T-helper 22 cell (primary cell): ENCODE measurements around the gene RRP1.

Source experiments
- DNase-seq: peaks from one replicate; pipeline ENCODE4 v3.0.0-alpha.2; 2020; ENCODE audit warnings: low read depth

RRP1 gene

DNA sequence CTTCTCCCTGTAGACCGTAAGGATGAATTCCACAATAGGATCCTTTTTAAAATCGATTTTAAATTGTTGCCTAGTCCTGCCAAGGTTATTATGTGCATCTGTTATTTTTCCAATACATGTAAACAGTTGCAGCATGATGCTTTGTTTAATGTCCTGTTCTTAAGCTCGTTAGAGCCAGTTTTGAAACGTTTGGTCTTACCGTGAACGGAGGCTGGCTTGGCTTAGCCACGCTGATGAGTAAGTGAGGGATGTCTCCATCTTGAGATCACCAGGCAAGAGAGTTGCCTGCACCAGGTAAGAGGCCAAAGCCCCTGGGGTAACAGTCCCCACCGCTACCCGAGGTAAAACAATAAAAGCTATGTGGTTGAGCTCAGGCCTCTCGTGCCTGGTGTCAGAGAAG is 30.6 kb upstream of the RRP1 start:
- DNase-seq, result no peak

DNA sequence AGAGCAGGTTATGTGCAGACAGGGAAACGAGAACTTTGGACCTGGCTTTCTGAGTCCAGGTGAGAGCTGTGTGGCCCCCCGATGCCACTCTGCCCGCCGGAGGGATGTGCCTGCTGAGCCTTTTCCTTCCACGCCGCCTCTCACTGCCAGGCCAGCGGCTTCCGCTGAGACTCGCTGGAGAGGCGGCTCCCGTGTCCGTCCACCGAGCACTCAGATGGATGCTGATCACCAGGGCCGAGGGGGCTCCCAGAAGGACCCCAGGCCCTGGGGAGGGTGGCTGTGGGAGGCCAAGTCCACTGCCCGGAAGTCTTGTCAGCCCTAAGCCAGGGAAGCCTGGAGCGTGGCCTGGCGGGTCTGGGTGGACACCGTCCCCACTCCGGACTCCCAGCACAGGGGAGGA is 29.7 kb upstream of the RRP1 start:
- DNase-seq, result no peak

DNA sequence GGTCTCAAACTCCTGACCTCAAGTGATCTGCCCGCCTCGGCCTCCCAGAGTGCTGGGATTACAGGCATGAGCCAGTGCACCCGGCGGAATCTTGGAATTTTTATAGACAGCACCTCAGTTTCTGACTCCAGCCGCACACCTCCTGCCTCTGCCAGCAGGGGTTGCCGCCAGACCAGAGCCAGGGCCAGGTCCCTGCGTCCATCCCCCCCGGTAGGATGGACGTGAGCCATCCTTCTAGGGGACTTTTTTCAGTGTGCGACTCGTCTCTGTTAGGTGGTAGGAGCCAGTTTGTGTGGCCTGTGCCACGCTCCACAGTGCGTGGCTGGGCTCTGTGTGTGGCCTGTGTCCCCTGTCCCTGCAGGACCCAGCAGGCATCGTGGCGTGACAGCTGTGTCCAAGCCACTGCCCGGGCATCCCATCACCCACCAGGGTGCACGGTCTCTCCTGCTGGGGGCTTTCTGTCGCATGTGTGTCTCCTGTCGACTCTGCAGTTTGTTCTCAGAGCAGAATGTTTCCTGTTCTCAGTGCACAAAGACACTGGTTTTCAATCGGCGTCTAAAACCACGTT is 28.9 kb upstream of the RRP1 start:
- no peak for DNase-seq

DNA sequence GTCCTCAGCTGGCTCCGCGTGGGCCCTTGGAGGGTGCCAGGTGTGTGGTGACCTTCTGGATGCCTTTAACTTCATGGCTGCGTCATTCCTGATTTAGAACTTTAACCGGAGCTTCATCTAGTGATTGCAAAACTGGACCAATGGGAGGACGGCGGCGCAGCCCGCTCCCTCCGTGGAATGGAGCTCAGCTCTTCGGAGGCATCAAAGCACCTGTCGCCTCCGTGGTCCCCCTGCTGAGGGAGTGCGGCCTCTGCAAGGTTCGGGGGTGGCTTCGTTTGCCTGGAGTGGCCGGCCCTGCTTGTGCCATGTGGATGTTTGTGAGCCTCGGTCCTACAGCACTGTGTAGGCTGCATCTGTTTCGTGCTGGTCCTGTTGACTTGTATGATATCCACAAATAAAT is 27.5 kb upstream of the RRP1 start:
- DNase-seq, result no peak

DNA sequence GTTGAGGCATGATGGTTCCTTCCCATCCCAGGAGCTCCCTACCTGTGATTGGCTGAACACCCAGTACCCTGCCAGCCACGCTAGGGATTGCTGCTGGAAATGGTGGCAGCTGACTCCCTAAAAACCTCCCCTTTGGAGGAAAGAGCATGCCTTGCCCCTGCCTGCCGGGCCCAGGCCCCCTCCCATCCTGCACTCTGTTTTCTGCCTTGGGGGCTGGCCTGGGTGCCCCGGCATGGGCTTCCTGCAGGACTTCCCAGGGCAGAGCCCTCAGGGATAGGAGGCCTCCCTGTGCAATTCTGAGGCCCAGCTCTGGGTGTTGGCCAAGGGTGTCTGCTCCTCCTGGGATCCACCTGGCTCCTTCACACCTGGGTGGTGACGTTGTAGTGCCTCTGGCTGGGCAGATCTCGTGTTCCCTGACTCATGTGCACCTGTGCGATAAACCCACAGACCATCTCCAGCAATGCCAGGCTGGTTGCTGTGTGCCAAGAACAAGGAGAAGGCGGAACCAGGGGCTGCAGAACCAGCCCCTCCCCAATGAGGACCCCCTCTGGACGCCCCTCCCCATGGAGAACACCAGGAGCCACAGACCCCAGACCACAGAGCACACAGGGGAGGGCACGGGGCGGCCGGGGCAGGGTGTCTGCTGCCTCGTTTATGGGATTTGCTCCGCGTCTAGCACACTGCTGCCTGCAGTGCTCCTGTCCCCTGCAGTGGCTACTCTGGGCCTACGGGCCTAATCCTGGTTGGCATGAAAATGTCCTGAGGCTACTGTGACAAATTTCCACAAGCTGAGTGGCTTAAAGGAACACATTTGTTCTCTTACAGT is 26.9 kb upstream of the RRP1 start:
- no peak for DNase-seq

DNA sequence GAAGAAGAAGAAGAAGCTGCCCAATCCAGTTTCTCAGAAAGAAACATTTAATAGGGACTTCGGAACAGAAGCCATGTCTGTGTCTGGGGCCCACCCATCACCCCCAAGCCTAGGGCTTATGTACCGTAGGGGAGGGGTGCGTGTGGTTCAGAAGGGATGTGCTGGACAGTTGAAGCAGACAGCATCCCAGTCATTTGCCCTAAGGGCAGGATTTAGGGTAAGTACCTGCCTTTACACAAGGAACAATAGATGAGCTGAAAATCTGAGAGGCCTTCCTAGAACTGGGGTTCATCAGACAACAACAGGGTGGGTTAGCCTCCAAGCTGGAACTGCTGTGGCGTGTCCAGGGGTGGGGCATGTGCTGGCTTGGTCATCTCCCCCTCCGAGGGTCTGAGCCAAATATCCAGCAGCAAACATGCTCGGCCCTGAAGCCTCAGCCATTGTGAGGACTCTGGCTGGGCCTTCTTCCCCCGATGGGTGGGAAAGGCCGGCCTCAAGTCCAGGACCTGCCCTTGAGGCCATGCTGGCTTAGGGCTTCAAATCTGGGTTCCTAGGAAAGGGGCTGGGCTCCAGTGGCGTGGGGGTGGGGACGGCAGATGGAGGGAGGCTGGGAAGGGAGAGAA is 25.4 kb upstream of the RRP1 start:
- no peak for DNase-seq

DNA sequence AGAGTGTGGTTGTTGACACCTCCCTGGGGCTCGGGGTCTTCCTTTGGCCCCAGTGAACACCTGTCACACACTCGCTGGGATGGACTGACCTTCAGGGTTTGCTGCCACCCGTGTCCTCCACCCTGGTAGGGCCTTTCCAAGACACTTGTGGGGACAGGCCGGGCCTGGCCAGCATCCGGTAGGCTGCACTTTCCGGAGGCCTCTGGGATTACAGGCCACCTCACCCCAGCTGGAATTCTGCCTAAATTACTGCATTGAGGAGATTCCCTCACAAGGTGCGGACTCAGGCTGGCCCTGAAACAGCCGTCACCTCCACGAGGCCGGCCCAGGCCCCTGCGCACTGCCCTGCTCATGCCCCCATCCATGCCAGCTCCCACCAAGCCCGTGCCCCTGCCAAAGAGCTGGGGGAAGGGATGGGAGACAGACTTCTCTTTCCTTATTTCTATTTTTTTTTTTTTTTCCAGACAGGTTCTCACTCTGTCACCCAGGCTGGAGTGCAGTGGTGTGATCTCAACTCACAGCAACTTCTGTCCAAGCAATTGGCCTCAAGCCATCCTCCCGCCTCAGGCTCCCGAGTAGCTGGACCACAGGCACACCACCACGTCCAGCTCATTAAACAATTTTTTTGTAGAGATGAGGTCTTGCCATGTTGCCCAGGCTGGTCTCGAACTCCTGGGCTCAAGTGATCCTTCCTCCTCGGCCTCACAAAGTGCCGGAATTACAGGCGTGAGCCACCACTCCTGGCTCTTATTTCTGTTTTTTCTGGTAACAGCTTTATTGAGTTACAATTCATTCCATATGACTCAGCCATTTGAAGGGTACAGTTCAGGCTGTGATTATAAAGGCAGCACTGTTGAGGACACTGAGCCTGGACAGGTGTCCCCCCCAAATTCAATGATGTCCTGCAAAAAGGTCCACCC is 24.5 kb upstream of the RRP1 start:
- DNase-seq, result no peak

DNA sequence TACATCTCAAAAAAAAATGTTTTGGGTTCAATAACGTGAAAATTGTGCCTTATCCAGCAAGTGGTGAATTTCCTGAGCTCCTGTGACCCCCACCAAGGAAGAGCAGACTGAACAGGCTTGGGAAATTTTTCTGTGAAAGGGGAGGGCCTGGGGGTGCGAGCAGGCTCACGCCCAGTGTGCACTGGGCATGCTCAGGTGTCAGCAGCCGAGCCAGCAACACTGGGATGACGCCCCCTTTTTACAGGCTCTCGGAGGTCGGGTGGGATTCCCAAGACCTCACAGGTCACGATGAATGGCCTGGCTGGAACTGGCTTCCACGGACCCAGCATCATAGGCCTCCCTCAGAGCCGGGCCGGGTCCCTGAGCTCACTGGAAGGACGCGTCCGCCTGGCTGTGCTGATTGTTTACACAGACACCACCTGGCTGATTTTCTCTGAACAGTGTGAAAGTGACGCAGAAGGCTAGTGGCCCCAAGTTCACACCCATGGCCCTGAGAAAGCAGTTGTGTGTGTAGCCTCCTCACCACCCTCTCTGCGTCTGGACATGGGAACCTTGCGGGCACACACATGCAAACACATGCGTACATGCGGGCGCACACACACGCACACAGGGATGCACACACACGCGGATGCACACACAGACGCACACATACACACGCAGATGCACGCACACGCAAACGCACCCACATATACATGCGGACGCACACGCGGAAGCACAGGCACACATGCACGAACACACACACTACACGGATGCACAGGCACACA is 22.5 kb upstream of the RRP1 start:
- no peak for DNase-seq

DNA sequence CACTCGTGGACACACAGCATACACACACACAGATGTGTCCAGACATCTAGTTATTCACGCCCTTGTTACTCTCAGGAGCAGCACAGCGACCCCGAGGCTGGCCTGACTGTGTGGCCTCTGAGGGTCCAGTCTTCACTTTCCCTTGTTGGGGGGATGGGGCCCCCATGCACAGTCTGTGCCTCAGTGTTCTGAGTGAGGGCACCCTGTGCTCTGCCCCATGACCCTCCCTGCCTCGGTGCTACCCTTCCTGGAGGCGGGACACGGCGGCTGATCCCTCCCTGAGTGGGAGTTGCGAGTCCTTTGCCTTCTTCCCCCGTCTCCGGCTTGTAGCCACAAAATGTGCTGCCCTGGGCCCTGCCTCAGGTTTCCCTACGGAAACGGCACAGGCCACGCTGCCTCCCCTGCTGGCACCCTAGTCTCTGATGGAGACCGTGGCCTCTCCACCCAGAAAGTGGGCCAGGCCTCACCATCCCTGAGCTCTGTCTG is 21.8 kb upstream of the RRP1 start:
- no peak for DNase-seq

DNA sequence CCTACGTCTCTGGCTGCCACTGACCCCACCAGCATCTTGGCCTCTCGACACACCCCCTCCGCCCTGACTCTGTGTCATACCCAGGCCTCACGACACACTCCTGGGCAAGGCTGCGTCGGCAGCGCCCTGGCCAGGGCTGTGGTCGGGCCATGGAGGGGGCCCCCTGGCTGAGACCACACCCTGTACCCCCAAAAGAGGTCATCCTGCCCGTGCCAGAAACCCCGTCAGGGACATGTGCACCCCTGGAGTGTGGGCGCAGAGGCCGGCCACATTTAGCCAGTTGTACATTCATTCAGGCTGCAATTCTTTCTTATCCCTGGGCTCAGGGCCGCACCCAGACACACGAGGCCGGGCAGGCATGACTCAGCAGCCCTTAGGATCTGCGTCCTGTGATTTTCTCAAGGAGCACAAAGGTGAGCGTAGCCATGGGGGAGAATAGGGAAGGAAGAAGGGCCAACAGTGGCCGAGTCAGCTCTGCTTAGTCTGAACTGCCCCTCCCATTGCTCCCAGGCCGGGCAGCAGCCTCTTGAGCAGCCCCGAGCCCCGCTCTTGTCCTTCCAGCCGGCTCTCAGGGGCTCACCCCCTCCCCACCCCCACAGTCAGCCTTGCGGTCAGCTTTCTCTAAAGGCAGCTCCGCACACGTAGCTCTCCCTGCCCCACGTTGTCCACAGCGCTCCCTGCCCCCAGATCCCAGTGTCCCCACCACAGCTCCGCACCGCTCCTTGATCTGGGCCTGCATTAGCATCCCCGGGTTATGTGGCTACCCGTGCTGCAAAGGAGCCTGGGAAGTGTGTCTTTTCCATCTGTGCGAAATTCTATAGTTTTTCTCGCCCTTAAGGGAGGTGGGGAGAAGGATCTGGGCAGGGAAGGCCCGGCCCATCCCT is 21.2 kb upstream of the RRP1 start:
- no peak for DNase-seq

DNA sequence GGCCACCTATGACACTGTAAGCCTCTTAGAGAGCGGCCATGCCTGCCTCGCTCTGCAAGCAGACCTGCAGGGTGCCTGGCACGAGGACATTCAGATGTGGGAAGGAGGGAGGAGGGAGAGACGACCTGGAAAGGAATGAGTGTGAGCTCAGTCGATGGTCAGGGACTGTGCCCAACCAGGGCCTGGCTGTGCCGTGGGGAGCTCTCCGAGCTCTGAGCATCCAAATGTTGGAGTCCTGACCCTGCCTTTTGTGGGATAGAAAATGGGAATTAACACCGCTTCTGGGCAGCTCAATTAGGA is 20.6 kb upstream of the RRP1 start:
- DNase-seq, result no peak

DNA sequence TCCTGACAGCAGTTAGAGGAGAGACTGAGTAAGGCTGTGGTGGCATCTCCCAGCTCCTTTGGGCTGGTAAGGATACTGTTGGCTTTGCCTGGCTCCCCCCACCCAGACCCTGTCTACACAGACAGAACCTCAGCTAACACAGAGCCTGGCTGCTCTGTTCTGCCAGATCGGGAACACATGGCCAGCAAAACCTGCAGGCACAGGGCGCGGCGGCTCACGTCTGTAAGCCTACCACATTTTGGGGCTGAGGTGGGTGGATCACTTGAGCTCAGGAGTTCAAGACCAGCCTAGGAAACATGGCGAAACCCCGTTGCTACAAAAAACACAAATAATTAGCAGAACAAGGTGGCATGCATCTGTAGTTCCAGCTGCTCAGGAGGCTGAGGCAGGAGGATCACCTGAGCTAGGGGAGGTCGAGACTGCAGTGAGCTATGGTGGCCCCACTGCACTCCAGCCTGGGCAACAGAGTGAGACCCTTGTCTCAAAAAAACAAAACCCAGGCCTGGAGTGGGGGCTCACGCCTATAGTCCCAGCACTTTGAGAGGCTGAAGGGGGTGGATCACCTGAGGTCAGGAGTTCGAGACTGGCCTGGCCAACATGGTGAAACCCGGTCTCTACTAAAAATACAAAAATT is 19.9 kb upstream of the RRP1 start:
- DNase-seq, result no peak

DNA sequence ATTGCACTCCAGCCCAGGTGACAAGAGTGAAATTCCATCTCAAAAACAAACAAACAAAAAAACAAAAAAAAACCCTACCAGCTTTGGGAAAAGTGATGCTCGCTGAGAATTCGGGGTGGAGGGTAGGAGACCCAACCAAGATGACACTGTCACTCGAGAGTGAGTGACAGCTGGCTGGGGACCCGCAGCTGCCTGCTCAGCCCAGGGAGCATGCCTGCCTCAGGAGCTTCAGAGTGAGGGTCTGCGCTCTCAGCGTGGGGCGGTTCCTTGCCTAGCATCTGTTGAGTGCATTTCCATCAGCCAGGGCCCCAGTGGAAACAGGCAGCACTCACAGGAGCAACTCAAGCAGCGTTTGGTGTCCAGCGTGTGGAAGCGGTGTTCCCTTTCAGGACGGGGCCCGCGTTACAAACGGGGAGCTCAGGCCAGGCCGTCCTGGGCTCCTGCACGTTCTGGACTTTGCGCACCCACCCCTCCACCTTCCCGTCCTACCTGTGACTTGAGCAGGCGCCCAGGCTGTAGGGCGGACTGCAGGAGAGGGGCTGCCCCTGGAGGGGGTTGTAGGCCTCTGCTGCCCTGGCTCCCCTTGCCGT is 19.2 kb upstream of the RRP1 start:
- no peak for DNase-seq

DNA sequence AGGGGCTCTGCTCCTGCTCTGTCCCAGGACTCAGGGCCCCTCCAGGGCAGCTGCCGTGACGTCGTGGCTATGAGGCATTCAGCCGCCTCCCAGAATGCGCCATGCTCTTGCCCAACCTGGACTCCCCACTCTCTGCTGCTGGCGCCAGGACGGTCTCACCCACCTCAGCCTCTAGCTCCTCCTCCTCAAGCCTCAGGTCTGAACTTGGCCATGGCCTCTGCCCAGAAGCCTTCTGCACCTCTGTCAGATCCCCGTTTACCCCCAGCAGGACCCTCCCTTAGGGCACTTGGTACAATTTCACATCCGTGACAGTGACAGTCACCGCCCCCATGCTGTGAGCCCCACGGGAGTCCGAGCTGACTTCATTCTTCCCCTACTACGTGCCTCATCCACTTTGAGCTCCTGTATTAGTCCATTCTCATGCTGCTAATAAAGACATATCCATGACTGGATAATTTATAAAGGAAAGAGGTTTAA is 18.1 kb upstream of the RRP1 start:
- DNase-seq, result no peak

DNA sequence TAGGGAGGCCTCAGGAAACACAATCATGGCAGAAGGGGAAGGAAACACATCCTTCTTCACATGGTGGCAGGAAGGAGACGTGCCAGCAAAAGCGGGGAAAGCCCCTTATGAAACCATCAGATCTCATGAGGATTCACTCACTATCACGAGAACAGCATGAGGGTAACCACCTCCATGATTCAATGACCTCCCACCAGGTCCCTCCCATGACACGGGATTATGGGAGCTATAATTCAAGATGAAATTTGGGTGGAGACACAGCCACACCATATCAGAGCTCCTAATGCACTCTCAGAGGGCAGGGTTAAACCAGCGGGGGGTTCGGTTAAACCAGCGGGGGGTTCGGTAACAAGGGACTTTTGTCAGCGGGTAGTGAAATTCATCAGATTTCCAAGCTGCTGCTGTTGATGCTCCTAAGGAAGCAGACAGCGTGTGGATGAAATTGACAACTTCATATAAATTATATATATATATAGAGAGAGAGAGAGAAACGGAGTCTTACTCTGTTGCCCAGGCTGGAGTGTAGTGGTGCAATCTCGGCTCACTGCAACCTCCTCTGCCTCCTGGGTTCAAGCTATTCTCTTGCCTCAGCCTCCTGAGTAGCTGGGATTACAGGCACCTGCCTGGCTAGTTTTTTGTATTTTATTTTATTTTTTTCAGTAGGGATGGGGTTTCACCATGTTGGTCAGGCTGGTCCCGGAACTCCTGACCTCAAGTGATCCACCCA is 17.5 kb upstream of the RRP1 start:
- no peak for DNase-seq

DNA sequence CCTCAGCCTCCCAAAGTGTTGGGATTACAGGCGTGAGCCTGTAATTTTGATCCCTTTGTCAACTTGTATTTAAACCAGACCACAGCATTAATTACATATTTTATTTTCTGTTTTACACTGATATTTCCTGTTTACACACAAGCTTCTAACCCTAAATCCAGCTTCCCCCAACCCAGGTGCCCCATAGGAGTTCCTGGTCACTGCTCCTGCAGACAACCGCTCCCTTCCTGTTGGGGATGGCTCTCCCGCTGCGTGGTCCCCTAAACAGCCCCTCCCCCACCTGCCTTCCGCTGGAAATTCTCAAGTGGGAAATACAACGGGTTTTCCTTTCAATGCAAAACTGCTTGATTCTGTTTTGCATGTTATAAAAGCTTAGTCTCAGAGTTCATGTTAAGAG is 17.0 kb upstream of the RRP1 start:
- no peak for DNase-seq

DNA sequence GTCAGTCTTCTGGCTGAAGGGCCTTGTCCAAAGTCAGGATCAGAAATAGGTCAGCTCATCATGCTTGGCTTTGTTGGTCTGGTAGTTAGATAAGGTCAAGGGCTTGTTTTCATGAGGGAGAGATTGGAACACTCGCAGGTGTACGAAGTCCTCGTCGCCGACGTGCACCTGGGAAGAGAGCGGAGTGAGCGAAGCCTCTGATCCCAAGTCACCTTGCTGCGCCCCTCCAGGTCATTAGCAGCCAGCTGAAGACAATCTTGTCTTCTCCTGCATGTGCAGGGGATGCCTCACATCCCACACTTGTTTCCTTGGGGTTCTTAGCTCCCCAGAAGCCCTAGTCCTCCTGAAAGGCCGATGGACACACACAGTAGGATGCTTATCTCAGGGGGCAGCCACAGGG is 15.2 kb upstream of the RRP1 start:
- no peak for DNase-seq

DNA sequence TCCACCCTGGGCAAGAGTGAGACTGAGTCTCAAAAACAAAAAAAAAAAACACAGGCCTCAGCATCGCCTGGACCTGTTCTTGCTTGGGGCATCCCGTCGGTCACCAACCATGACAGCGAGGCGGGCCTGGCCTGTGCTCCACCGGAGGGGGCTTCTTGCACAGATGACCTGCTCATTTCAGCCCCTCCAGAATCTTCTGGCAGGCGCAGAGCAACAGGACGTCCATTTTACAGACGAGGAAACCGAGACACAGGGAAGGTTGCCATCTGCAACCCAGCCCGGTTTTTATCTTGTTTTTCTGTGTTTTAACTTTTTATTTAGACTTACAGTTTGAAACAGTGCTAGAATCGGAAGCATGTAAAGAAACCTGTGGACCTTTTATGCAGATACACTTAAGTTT is 14.2 kb upstream of the RRP1 start:
- no peak for DNase-seq

DNA sequence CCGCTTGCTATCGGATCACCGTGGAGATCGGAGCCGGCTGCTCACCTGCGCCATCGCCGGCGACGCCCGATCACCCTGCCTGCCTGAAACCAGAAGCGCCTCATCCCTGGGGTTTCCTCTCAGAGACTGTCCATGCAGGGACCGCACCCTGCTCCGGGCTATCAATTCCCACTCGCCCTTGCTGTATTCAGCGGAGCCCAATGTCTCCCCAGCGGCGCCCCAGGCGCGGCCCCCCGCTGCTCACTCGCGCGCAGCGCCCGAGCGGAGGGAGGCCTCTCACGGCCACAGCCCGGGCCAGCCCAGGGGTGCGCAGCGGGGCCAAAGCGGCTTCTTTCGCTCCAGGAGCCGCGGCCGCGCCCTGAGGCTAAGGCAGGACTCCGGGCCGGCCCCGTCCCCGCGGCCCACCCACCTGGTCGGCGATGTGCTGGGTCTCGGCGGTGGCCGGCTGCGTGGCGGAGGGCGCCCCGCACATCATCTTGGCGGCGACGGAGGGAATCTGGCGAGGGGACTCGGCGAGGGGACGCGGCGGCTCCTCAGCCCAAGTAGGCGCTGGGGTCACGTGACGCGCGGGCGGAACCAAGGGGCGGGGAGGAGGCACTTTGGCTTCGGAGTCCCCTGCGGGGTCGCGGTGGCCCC is 13.5 kb upstream of the RRP1 start, which contains the start of gene CSTB:
CSTB (minus strand) TSS at position 514 of the 636 bp plus-strand sequence; CDS start at position 475, 39 bp downstream.
- peak; percentile 84 for DNase-seq
